Endothelial cell of umbilical vein (primary cell): ENCODE data around the gene OR8G5.

Experiments
- CTCF ChIP-seq, 2 donors: IDR thresholded peaks; 1 replicate in 1 of 2; 2 replicates in 1 of 2; pipeline ENCODE4 v1.5.1; 2011; ENCODE audit warnings: low read length in 2 of 2, mild to moderate bottlenecking in 2 of 2, moderate library complexity in 2 of 2, control low read depth in 1 of 2, inconsistent platforms in 1 of 2, low read depth in 1 of 2; ENCODE audit not compliant: insufficient read depth in 1 of 2; ENCODE audit errors: extremely low read depth in 1 of 2
- EZH2 ChIP-seq: IDR thresholded peaks from 2 replicates; pipeline ENCODE4 v1.6.1; 2012; ENCODE audit warnings: borderline replicate concordance, low read depth, mild to moderate bottlenecking, moderate library complexity, low read length, inconsistent platforms; ENCODE audit not compliant: severe bottlenecking
- FOS ChIP-seq: IDR thresholded peaks from 2 replicates; pipeline ENCODE4 v1.6.1; 2011; ENCODE audit warnings: mild to moderate bottlenecking, low read length, moderate library complexity, borderline replicate concordance; ENCODE audit not compliant: insufficient read depth
- GATA2 ChIP-seq: IDR thresholded peaks from 2 replicates; pipeline ENCODE4 v1.7.0; 2011; ENCODE audit warnings: low read depth, mild to moderate bottlenecking, moderate library complexity, mixed read lengths, low read length; ENCODE audit not compliant: insufficient read length, insufficient read depth
- JUN ChIP-seq: IDR thresholded peaks from 2 replicates; pipeline ENCODE4 v1.6.1; 2011; ENCODE audit warnings: borderline replicate concordance, low read depth; ENCODE audit not compliant: insufficient read length, insufficient read depth
- MAX ChIP-seq: IDR thresholded peaks from 2 replicates; pipeline ENCODE4 v1.6.1; 2011; ENCODE audit not compliant: insufficient read depth, insufficient read length
- MYC ChIP-seq: IDR thresholded peaks from one replicate; pipeline ENCODE4 v1.6.1; 2011; ENCODE audit warnings: mild to moderate bottlenecking, low read depth, low read length
- POLR2A ChIP-seq: IDR thresholded peaks from 2 replicates; pipeline ENCODE4 v1.6.1; 2012; ENCODE audit warnings: low read depth, mild to moderate bottlenecking, control low read depth, low read length
- POLR2AphosphoS5 ChIP-seq: IDR thresholded peaks from 2 replicates; pipeline ENCODE4 v1.6.1; 2012; ENCODE audit warnings: low read depth, mild to moderate bottlenecking, control low read depth, low read length, moderate library complexity; ENCODE audit not compliant: insufficient read depth

GRCh38 chr11:124301548-124301947 lies 45.4 kb downstream of the OR8G5 start:
- TF ChIP-seq CTCF (IDR thresholded peaks at IDR 0.05; ENCODE audit: extremely low read depth in 1 of 2, insufficient read depth in 1 of 2, low read depth in 1 of 2, low read length in 2 of 2) (no peak), POLR2AphosphoS5 (no peak), JUN (peak; percentile 7), EZH2 (no peak), MAX (no peak), MYC (no peak), FOS (peak; percentile 42), POLR2A (no peak), GATA2 (no peak)
